ENCODE data around the gene SLC4A4. TPM values are rescaled to one million over a fixed set of nuclear protein-coding genes. Genes with fewer than 3 reads are reported as not detected.

SLC4A4 gene
- total and polyA plus RNA-seq, 8 donors = 17.0 to 55.9 (median 46.0) TPM

GRCh38 chr4:71568131-71568530, 229.3 kb downstream of the SLC4A4 start:
- no peaks in the 10 kb centered on the region for H3K36me3 ChIP-seq
- no peak for TF ChIP-seq CTCF (IDR thresholded peaks at IDR 0.05)
- intact Hi-C loops (cut with DNase I) = no loop called here
- no peak for DNase-seq
- ATAC-seq = no peak
- no peaks in the 10 kb centered on the region for H3K4me1 ChIP-seq
- no peak overlapping the region for H3K27ac ChIP-seq
- H3K9me3 ChIP-seq = no peaks in the 10 kb centered on the region
- no peaks in the 10 kb centered on the region for H3K27me3 ChIP-seq
- no peak overlapping the region for H3K4me3 ChIP-seq

GRCh38 chr4:71570492-71570891, 231.7 kb downstream of the SLC4A4 start:
- Histone ChIP-seq H3K27me3 (no peaks in the 10 kb centered on the region), H3K9me3 (no peaks in the 10 kb centered on the region), H3K4me1 (no peaks in the 10 kb centered on the region), H3K36me3 (no peaks in the 10 kb centered on the region), H3K4me3 (no peak overlapping the region), H3K27ac (no peak overlapping the region)
- DNase-seq = no peak
- no peak for TF ChIP-seq CTCF (IDR thresholded peaks at IDR 0.05)
- intact Hi-C loops (cut with DNase I) = no loop called here
- ATAC-seq = no peak

- ATAC-seq (no peak), DNase-seq (no peak)
- Histone ChIP-seq H3K27me3 (no peaks in the 10 kb centered on the region), H3K9me3 (no peaks in the 10 kb centered on the region), H3K4me1 (no peaks in the 10 kb centered on the region), H3K4me3 (no peak overlapping the region), H3K27ac (no peak overlapping the region), H3K36me3 (no peaks in the 10 kb centered on the region)
- TF ChIP-seq CTCF (IDR thresholded peaks at IDR 0.05) = no peak
- intact Hi-C loops (cut with DNase I) = no loop called here
Observed at GRCh38 chr4:71571346-71571745, 232.5 kb downstream of the SLC4A4 start.

GRCh38 chr4:71583971-71584370, 245.2 kb downstream of the SLC4A4 start:
- Histone ChIP-seq H3K4me3 (no peak overlapping the region), H3K4me1 (no peaks in the 10 kb centered on the region), H3K27ac (no peak overlapping the region), H3K36me3 (no peaks in the 10 kb centered on the region), H3K27me3 (no peaks in the 10 kb centered on the region), H3K9me3 (no peaks in the 10 kb centered on the region)
- no peak for DNase-seq
- no peak for ATAC-seq
- intact Hi-C loops (cut with DNase I) = no loop called here
- no peak for TF ChIP-seq CTCF (IDR thresholded peaks at IDR 0.05)

- Histone ChIP-seq H3K27me3 (no peaks in the 10 kb centered on the region), H3K27ac (no peak overlapping the region), H3K9me3 (peaks cover 0 to 1% of the 10 kb centered on the region in 2 donors), H3K4me3 (no peak overlapping the region), H3K4me1 (no peaks in the 10 kb centered on the region), H3K36me3 (no peaks in the 10 kb centered on the region)
- TF ChIP-seq CTCF (IDR thresholded peaks at IDR 0.05) = no peak
- intact Hi-C loops (cut with DNase I) = no loop called here
- no peak for ATAC-seq
- DNase-seq = no peak
Observed at GRCh38 chr4:71584585-71584984, 245.8 kb downstream of the SLC4A4 start.

Data from left lung (tissue), 10 donors.